Heart left ventricle (tissue), 16 donors: ENCODE measurements around the gene ZMYND15. TPM values are rescaled to one million over a fixed set of nuclear protein-coding genes. Genes with fewer than 3 reads are reported as not detected.

ENCODE experiments used
- ATAC-seq, 4 donors: fragments of 200-7000 bp; cut with Tn5 transposase; one replicate each; pipeline ENCODE4 v1.9.1; 2020 to 2022; ENCODE audit warnings: moderate library complexity in 4 of 4, mild to moderate bottlenecking in 3 of 4, moderate number of reproducible peaks in 1 of 4
- DNase-seq, 5 donors: peaks; one replicate each; pipeline ENCODE4 v3.0.0-alpha.2; 2020
- H3K27ac ChIP-seq, 12 donors: fragments of 200-600 bp; sonication (generic) in 4 of 12; one replicate each; pipeline versions ENCODE4 v1.5.0 to v1.8.0; 2016 to 2022; ENCODE audit warnings: mild to moderate bottlenecking in 2 of 12
- H3K27me3 ChIP-seq, 9 donors: fragments of 200-600 bp; sonication (generic) in 2 of 9; one replicate each; pipeline versions ENCODE4 v1.5.1 to v1.8.0; 2016 to 2022; ENCODE audit warnings: mild to moderate bottlenecking in 3 of 9
- H3K36me3 ChIP-seq, 9 donors: fragments of 200-600 bp; sonication (generic) in 2 of 9; one replicate each; pipeline versions ENCODE4 v1.5.0 to v1.8.0; 2018 to 2022; ENCODE audit warnings: mild to moderate bottlenecking in 2 of 9
- H3K4me1 ChIP-seq, 12 donors: fragments of 200-600 bp; sonication (generic) in 4 of 12; one replicate each; pipeline versions ENCODE4 v1.5.0 to v1.8.0; 2016 to 2022; ENCODE audit warnings: mild to moderate bottlenecking in 3 of 12
- H3K4me3 ChIP-seq, 12 donors: fragments of 200-600 bp; sonication (generic) in 4 of 12; one replicate each; pipeline versions ENCODE4 v1.5.0 to v1.8.0; 2017 to 2022; ENCODE audit warnings: mild to moderate bottlenecking in 9 of 12, moderate library complexity in 4 of 12
- H3K9me3 ChIP-seq, 12 donors: fragments of 200-600 bp; sonication (generic) in 4 of 12; one replicate each; pipeline versions ENCODE4 v1.5.0 to v1.8.0; 2016 to 2022; ENCODE audit warnings: mild to moderate bottlenecking in 1 of 12
- POLR2A ChIP-seq, 2 donors: fragments of 450-650 bp; IDR thresholded peaks; one replicate each; pipeline ENCODE4 v1.6.1; 2017; ENCODE audit warnings: antibody characterized with exemption in 2 of 2, mild to moderate bottlenecking in 2 of 2, moderate library complexity in 2 of 2
- WGBS, 4 donors: extraction: QIAGEN DNeasy Blood & Tissue Kit in 2 of 4; methylation state at CpG; one replicate each; pipeline versions ENCODE4 v1.1.5 to v1.1.7; 2013 to 2018; 5-methylcytosine and 5-hydroxymethylcytosine counted together
- intact Hi-C, 10 donors: fragments of 100-400 bp; cut with DNase I; formaldehyde crosslinking; loops; one replicate each; pipeline versions ENCODE4 v1.11.1 to v1.14.2; 2022
- polyA plus RNA-seq, 2 donors: library from polyadenylated mRNA; stranded (reverse); fragments of 200-250 nt; gene quantifications; one replicate each; pipeline ENCODE4 v1.2.3, GENCODE V29; 2013
- total RNA-seq, 9 donors: library from RNA; depleted of rRNA in 2 of 9; stranded (reverse); fragments of >200 nt in 2 of 9; fragmentation: NEBNext Ultra II Directional in 3 of 9; extraction: Animal tissue kit (Norgen Biotek cat#: 25700) in 3 of 9; gene quantifications; one replicate each; pipeline versions ENCODE4 v1.1.0 to v1.2.4, GENCODE V29; 2016 to 2023
- TF ChIP-seq, protein P1 (sequence below), 12 donors: fragments of 200-600 bp; sonication (generic) in 4 of 12; IDR thresholded peaks; one replicate each; pipeline versions ENCODE4 v1.5.0 to v1.8.0; 2018 to 2022; ENCODE audit warnings: antibody characterized with exemption in 12 of 12, mild to moderate bottlenecking in 5 of 12
- donor health status: ischemic (EF 13 %, LVEDD 7.1; RV severe dilation, severe dysfunction).
- donor health status: healthy with polysubstance abuse.
- donor health status: DM: no; HTN: yes; CAD: no.
- donor health status: DM: no; HTN: no; CAD: no.
- donor health status: ischemic (EF 25% LVEDD 6.9; RV normal size, moderate dysfunction).
- donor health status: ischemic (EF 25% LVEDD 5.7; RV mildly dilated, moderate dysfunction).
- donor health status: healthy.
- donor health status: DM: yes; HTN: yes; CAD: no.
- donor health status: ischemic (EF 35%, LVEDD 5.7; RV mildly dilated, moderate dysfunction).
- donor health status: nonischemic (EF 11% LVEDD 7.7; RV severe dilation, severe dysfunction).
- donor health status: DM: yes; HTN: yes; CAD: no.
- donor health status: PGD.
- donor health status: ischemic (EF 29% LVEDD 5.4; RV normal size, mild dysfunction).
- donor health status: nonischemic (EF 23%, LVEDD 6.1; RV moderate dilation, normal function).

The ZMYND15 gene
- total and polyA plus RNA-seq, 11 donors, result 0.14 to 2.9 (median 0.36) TPM; not detected in 3

DNA sequence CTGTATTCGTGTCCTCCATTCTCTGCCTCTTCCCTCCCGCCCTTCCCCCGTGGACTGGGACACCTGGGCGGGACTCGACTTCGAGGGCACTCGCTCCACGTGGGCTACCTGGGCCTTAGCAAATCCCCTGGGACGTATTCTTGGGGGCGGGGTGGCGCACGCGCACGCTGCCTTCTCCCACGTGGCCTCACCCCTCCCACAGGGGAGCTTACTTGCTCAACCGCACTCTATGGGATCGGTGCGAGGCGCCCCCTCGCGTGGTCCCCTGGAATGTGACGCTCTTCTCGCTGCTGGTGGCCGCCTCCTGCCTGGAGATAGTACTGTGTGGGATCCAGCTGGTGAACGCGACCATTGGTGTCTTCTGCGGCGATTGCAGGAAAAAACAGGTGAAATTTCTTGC, 43.0 kb downstream of the ZMYND15 start:
- H3K36me3 ChIP-seq, result no peaks in the 10 kb centered on the region
- H3K9me3 ChIP-seq, result no peaks in the 10 kb centered on the region
- H3K4me1 ChIP-seq, result peaks cover 0 to 28% (median 25%) of the 10 kb centered on the region in 12 donors
- 26 to 41% (median 28%) methylated on average over 22 to 28 of the region's 28 CpGs for WGBS, 4 donors
- DNase-seq, result peak in 1 of 5 donors; percentile 71
- H3K27ac ChIP-seq, result no peak overlapping the region
- intact Hi-C loops, result loop anchor here in 2 of 10 donors (5.0 to 10.0 kb wide), 2 partner anchors 40 to 48 kb away; partner anchors contain the start of genes CXCL16 (in 1 of the 2), MED11 (in 1 of the 2) and ZMYND15 (in 1 of the 2)
- peak in 1 of 4 donors; percentile 26 for ATAC-seq
- H3K4me3 ChIP-seq, result no peak overlapping the region
- TF ChIP-seq, protein P1, sequence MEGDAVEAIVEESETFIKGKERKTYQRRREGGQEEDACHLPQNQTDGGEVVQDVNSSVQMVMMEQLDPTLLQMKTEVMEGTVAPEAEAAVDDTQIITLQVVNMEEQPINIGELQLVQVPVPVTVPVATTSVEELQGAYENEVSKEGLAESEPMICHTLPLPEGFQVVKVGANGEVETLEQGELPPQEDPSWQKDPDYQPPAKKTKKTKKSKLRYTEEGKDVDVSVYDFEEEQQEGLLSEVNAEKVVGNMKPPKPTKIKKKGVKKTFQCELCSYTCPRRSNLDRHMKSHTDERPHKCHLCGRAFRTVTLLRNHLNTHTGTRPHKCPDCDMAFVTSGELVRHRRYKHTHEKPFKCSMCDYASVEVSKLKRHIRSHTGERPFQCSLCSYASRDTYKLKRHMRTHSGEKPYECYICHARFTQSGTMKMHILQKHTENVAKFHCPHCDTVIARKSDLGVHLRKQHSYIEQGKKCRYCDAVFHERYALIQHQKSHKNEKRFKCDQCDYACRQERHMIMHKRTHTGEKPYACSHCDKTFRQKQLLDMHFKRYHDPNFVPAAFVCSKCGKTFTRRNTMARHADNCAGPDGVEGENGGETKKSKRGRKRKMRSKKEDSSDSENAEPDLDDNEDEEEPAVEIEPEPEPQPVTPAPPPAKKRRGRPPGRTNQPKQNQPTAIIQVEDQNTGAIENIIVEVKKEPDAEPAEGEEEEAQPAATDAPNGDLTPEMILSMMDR (IDR thresholded peaks at IDR 0.05), result no peak
- no peak for TF ChIP-seq POLR2A (IDR thresholded peaks at IDR 0.05)
- H3K27me3 ChIP-seq, result peaks cover 0 to 63% (median 40%) of the 10 kb centered on the region in 9 donors

GRCh38 chr17:4785311-4786105, 45.9 kb downstream of the ZMYND15 start:
- intact Hi-C loops, result loop anchor here in 7 of 10 donors (2.0 to 10.0 kb wide), 6 partner anchors 51 to 103 kb away; partner anchors contain the start of genes MED11 (in 6 of the 7), ARRB2 (in 2 of the 7), CXCL16 (in 1 of the 7) and ZMYND15 (in 1 of the 7)
- Histone ChIP-seq H3K4me3 (peak overlapping the region in 11 of 12 donors; percentile 14 to 48 (median 40)), H3K27ac (peak overlapping the region in 1 of 12 donors; percentile 31), H3K9me3 (no peaks in the 10 kb centered on the region), H3K27me3 (peaks cover 0 to 56% (median 35%) of the 10 kb centered on the region in 9 donors), H3K36me3 (no peaks in the 10 kb centered on the region), H3K4me1 (peaks cover 0 to 46% (median 37%) of the 10 kb centered on the region in 12 donors)
- ATAC-seq (no peak), DNase-seq (no peak)
- 9 to 34% (median 13%) methylated on average over 35 to 61 of the region's 61 CpGs for WGBS, 4 donors
- TF ChIP-seq, protein P1 (IDR thresholded peaks at IDR 0.05), result no peak
- no peak for TF ChIP-seq POLR2A (IDR thresholded peaks at IDR 0.05)

- no peak for TF ChIP-seq POLR2A (IDR thresholded peaks at IDR 0.05)
- TF ChIP-seq, protein P1 (IDR thresholded peaks at IDR 0.05), result no peak
- Histone ChIP-seq H3K4me1 (peaks cover 0 to 50% (median 37%) of the 10 kb centered on the region in 12 donors), H3K27me3 (peaks cover 0 to 53% (median 30%) of the 10 kb centered on the region in 9 donors), H3K4me3 (peak within 1 kb of the TSS in 11 of 12 donors; percentile 14 to 48 (median 40)), H3K27ac (peak within 1 kb of the TSS in 3 of 12 donors; percentile 22 to 47 (median 31)), H3K36me3 (no peaks in the 10 kb centered on the region), H3K9me3 (no peaks in the 10 kb centered on the region)
- DNase-seq, result peak in 3 of 5 donors; percentile 28 to 71 (median 40)
- peak in 1 of 4 donors; percentile 33 for ATAC-seq
- 0 to 19% (median 3%) methylated on average over 5 to 24 of the region's 24 CpGs for WGBS, 4 donors
- intact Hi-C loops, result loop anchor here in 7 of 10 donors (2.0 to 10.0 kb wide), 6 partner anchors 51 to 103 kb away; partner anchors contain the start of genes MED11 (in 6 of the 7), ARRB2 (in 2 of the 7), CXCL16 (in 1 of the 7) and ZMYND15 (in 1 of the 7)
Observed at GRCh38 chr17:4786106-4786511, 46.5 kb downstream of the ZMYND15 start, which contains the start of gene VMO1. Gene VMO1 (minus strand): TSS chr17:4786364. CDS start chr17:4786352, 12 bp downstream.
